LNCaP clone FGC (cell line): ENCODE measurements around the gene FREY1.
A peak's percentile ranks its signal among the peaks of the same experiment; 100 is the strongest.

ENCODE experiments used
- DNase-seq: peaks from one replicate; pipeline ENCODE4 v3.0.0-alpha.2; 2011; ENCODE audit warnings: low read depth
- H3K4me3 ChIP-seq: 2 replicates; pipeline ENCODE4 v1.5.1; 2011; ENCODE audit warnings: mild to moderate bottlenecking, low read depth, low read length, control low read depth
- TF ChIP-seq, protein P1 (sequence below): IDR thresholded peaks from 2 replicates; pipeline ENCODE4 v1.5.1; 2012; ENCODE audit warnings: mild to moderate bottlenecking; ENCODE audit not compliant: control insufficient read depth, insufficient read depth; ENCODE audit errors: extremely low read depth

Gene FREY1

DNA sequence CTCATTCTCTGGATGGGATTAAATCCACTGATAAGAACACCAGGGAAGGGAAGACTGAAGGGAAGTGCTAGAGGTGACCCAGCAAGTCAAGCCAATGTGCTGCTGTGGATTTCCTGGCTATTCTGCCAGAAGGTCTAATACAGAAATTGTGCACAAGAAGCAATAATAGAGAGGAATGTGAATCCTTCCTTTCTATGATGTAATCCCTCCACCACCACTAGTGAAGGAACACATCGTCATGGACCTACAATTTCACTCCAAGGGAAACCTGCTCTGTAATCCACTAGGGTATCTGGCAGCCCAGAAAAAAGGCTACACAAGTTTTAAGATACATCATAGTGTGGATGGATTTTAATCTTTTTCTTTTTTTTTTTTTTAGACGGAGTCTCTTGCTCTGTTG lies 32.8 kb upstream of the FREY1 start:
- no peak for DNase-seq
- TF ChIP-seq, protein P1, sequence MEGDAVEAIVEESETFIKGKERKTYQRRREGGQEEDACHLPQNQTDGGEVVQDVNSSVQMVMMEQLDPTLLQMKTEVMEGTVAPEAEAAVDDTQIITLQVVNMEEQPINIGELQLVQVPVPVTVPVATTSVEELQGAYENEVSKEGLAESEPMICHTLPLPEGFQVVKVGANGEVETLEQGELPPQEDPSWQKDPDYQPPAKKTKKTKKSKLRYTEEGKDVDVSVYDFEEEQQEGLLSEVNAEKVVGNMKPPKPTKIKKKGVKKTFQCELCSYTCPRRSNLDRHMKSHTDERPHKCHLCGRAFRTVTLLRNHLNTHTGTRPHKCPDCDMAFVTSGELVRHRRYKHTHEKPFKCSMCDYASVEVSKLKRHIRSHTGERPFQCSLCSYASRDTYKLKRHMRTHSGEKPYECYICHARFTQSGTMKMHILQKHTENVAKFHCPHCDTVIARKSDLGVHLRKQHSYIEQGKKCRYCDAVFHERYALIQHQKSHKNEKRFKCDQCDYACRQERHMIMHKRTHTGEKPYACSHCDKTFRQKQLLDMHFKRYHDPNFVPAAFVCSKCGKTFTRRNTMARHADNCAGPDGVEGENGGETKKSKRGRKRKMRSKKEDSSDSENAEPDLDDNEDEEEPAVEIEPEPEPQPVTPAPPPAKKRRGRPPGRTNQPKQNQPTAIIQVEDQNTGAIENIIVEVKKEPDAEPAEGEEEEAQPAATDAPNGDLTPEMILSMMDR = no peak
- no peak overlapping the region for H3K4me3 ChIP-seq

DNA sequence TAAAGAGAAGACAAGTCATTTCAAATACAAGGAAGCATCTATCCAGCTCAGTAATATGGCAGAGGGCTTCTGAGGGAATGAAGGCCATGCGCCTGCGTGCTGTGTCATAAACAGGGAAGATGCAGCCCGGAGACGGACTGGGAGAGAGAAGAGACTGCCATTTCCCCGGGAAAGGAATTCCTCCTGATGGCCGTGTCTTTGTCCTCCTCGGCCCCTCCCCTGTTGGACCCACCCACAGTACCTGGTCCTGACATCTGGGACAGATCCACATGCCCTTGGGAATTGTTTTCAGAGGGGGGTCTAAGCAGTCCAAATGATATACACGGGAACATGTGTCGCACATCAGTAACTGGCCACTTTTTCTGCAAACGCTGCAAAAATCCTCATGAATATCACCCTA lies 30.8 kb upstream of the FREY1 start:
- TF ChIP-seq, protein P1 = no peak
- no peak overlapping the region for H3K4me3 ChIP-seq

DNA sequence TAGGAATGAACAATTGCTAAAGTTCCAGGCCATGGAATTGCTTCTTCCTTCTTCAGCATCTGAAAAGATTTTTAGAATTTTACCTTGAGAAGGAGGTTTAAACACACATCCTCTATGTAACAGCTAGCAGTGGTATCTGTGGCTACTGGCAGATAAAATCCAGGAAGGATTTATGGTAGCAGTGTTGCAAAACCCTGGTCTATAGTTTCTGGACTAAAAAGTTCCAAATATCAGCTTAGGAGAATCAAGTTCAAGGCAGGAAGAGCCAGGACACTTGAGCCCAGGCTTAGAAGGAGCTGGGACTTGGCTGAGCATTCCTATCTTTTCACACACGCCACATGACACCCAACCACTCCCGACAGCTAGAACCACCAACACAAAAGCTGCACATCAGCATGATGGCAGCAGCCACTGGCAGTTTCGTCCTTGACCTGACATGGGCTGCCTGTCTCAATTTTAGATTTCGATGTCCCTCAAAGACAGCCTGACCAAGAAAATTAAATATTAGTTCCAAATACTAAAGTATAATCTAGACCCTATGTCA lies 29.5 kb upstream of the FREY1 start:
- TF ChIP-seq, protein P1 = no peak
- DNase-seq = no peak
- H3K4me3 ChIP-seq = no peak overlapping the region

More for the DNA sequence above, 30.8 kb upstream of the FREY1 start:
- DNase-seq = no peak

DNA sequence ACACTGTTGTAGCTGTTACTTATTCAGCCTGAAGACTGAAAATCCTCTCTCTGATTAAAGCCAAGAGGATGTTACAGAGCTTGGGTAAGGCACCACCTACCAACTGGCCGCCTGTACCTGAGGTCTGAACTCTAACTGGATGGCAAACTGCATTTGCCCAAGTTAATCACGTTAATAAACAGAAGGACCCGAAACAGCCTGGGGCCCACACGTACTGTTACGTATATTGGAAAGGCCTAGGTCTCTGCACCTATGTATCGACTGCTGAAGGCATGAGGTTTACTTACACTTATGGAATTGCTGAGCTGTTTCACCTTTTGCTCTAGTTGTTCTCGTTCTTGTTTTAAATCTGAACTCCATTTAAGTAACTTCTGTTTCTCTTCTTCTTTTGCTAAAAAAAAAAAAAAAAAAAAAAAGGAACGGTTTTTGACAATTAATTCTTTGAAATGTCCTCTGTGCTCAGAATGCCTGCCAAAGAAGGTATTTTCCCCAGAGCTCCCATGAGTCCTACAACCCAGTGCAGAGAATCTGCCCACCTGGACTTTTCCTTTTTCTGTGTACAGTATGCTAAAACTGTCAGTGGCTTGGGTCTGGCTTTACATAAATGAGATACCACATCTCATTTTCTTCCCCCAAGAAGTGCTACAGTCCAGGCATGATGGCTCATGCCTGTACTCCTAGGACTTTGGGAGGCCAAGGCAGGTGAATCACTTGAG lies 28.4 kb upstream of the FREY1 start:
- no peak overlapping the region for H3K4me3 ChIP-seq
- no peak for DNase-seq
- TF ChIP-seq, protein P1 = no peak

DNA sequence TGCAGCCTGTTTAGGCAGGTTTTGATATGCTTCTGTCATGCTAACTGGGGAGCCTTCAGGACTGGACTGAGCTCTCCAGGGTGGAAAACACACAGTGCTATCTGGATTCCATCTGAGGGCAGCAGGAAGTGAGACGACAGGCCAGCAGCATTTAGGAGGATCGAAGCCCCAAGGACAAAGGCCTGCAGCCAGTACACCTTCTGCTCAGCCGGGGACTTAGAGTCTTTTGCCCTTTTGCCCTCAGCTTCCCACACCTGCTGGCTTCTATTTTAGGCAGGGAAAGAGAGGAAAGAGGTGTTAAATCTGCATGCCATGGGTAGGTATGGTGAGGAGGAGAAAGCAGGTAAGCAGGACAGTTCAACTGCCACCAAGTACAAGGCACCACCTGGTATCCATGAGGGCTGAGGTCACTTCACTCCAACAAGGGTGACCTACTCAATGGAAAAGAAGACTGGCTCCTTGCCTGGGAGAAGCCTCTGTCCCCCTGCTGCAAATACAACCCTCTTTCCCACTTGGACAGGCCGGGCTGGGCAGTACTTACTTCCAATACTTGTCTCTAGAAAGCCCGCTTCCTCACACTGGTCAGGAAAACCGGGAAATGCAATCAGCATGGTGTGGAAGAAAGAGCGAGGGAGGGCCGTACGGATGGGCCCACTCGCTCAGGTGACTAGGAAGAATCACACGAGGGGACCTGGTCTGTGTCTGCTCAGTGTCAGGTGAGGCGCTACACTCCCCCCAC lies 27.7 kb upstream of the FREY1 start:
- DNase-seq = peak; percentile 44
- TF ChIP-seq, protein P1 = no peak
- no peak overlapping the region for H3K4me3 ChIP-seq

DNA sequence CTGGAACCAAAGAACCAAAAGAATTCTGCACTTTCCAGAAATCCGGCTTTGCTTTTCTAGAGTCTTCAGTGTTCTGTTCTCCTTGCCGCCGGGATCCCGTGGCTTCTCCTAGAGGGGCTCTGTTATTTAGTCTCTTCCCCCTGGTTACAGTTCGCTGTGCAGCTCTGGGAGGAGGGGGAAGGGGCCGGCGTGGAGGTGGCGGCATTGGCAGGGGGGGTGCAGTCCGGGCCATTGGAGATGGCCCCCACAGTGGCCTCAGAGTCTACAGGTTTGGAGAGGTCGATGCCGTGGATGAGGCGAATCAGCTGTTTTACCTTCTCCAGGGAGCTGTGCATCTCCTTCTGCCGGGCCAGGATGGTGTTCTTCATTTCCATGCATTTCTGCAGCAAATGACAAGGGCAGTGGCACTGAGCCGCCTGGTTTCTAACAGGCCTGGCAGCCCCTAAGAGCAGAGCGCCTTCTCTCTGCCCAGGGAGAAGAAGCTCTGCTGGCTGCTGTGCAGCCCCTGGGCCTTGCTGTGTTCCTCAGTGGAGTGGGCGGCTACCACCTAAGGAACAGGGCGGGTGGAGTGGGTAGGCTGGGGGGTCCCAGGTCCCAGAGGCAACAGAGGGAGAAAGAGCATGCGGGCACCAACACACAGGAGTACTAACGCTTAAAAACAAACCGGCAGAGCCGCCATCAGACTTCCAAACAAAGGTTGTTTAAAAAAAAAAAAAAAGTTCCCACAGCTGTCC lies 26.9 kb upstream of the FREY1 start:
- no peak for DNase-seq
- TF ChIP-seq, protein P1 = no peak
- no peak overlapping the region for H3K4me3 ChIP-seq
